ENCODE results near the gene SREBF1.

- TF ChIP-seq ZNF217 (IDR thresholded peaks at IDR 0.05), result no peak
- TF ChIP-seq ASH2L (IDR thresholded peaks at IDR 0.05; ENCODE audit: borderline replicate concordance, low read depth), result no peak
- no peak for TF ChIP-seq CEBPB (IDR thresholded peaks at IDR 0.05; ENCODE audit: borderline replicate concordance in 1 of 2, low read depth in 2 of 2, low read length in 2 of 2)
- no peak for TF ChIP-seq HDAC6 (IDR thresholded peaks at IDR 0.05; ENCODE audit: unreplicated experiment)
- no peak for TF ChIP-seq FOXK2 (IDR thresholded peaks at IDR 0.05)
- TF ChIP-seq, protein P1, sequence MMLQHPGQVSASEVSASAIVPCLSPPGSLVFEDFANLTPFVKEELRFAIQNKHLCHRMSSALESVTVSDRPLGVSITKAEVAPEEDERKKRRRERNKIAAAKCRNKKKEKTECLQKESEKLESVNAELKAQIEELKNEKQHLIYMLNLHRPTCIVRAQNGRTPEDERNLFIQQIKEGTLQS (IDR thresholded peaks at IDR 0.05; ENCODE audit: borderline replicate concordance, extremely low read depth, low read depth, low read length), result no peak
- TF ChIP-seq, protein P2, sequence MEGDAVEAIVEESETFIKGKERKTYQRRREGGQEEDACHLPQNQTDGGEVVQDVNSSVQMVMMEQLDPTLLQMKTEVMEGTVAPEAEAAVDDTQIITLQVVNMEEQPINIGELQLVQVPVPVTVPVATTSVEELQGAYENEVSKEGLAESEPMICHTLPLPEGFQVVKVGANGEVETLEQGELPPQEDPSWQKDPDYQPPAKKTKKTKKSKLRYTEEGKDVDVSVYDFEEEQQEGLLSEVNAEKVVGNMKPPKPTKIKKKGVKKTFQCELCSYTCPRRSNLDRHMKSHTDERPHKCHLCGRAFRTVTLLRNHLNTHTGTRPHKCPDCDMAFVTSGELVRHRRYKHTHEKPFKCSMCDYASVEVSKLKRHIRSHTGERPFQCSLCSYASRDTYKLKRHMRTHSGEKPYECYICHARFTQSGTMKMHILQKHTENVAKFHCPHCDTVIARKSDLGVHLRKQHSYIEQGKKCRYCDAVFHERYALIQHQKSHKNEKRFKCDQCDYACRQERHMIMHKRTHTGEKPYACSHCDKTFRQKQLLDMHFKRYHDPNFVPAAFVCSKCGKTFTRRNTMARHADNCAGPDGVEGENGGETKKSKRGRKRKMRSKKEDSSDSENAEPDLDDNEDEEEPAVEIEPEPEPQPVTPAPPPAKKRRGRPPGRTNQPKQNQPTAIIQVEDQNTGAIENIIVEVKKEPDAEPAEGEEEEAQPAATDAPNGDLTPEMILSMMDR (IDR thresholded peaks at IDR 0.05 in 2 of 3, conservative IDR thresholded peaks at IDR 0.05 in 1 of 3; ENCODE audit: control insufficient read depth in 2 of 3, extremely low read depth in 1 of 3, insufficient read depth in 1 of 3, low read depth in 3 of 3, low read length in 3 of 3), result no peak
Measured at GRCh38 chr17:17819111-17819510, 17.7 kb downstream of the SREBF1 start.

Data from GM12878 (cell line).